ENCODE data around the gene PTPN22. TPM values are rescaled to one million over a fixed set of nuclear protein-coding genes. Genes with fewer than 3 reads are reported as not detected.

PTPN22 gene
- total RNA-seq, 5 donors from 2014 or later (not counting 1 experiment from before 2014, with no cell fraction given): 25.6 to 45.9 (median 26.6) TPM

DNA sequence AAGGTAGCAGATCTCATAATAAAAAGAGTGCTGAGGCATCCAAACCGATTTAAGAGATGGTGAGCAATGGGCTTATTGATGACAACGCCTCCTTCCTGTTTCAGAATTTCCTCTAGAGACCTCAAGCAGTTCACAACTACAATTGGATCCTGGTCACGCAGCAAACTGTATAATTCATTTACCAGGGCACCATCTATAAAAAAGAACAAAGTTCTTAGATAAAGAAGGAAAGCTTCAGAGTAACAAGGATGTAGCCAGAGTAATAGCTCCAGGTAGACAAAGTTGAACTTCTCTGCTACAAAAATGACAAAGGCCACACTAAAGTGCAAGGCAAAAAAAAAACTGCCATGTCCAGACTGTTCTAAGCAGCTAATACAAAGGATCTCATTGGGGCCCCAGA lies 29.7 kb upstream of the PTPN22 start:
- CTCF ChIA-PET: interaction anchor here in 1 of 2 donors (1.1 kb wide), 1 partner anchor 28 kb away, joined by 4 read pairs; the partner anchor contains the start of gene HIPK1
- peaks cover 0 to 53% of the 10 kb centered on the region in 2 donors for H3K36me3 ChIP-seq (ENCODE audit: control insufficient read depth in 2 of 2, extremely low read depth in 1 of 2, insufficient read depth in 1 of 2, low read length in 1 of 2)
- ATAC-seq (replicated peaks in 1 of 4) (no peak), DNase-seq (no peak)
- Mint-ChIP-seq H3K4me1 (peaks cover 61 to 78% (median 70%) of the 10 kb centered on the region in 3 donors), H3K27me3 (no peaks in the 10 kb centered on the region), H3K27ac (peak overlapping the region; percentile 1 to 67), H3K4me3 (no peak overlapping the region), H3K36me3 (peaks cover 63% of the 10 kb centered on the region), H3K9me3 (no peaks in the 10 kb centered on the region)
- H3K4me1 ChIP-seq (ENCODE audit: control insufficient read depth in 1 of 2, extremely low read depth in 1 of 2, insufficient read depth in 2 of 2, low read length in 2 of 2): peaks cover 18 to 27% of the 10 kb centered on the region in 2 experiments
- H3K9me3 ChIP-seq: no peaks in the 10 kb centered on the region
- H3K4me3 ChIP-seq (ENCODE audit: control insufficient read depth in 1 of 2, extremely low read depth in 1 of 2, low read length in 1 of 2): no peak overlapping the region
- no peaks in the 10 kb centered on the region for H3K27me3 ChIP-seq (replicated peaks in 1 of 2; ENCODE audit: control insufficient read depth in 2 of 2, extremely low read depth in 1 of 2, insufficient read depth in 2 of 2, low read length in 1 of 2)
- no peak overlapping the region for H3K27ac ChIP-seq (ENCODE audit: low read length)
- no CpG with 5 or more reads among the region's 3 CpGs for WGBS (ENCODE audit: insufficient coverage)
- POLR2A ChIA-PET: interaction anchor here in 1 of 2 donors (0.6 to 0.8 kb wide), 7 partner anchors 15 to 62 kb away, joined by 3 to 7 read pairs (median 4); partner anchors contain the start of gene HIPK1

DNA sequence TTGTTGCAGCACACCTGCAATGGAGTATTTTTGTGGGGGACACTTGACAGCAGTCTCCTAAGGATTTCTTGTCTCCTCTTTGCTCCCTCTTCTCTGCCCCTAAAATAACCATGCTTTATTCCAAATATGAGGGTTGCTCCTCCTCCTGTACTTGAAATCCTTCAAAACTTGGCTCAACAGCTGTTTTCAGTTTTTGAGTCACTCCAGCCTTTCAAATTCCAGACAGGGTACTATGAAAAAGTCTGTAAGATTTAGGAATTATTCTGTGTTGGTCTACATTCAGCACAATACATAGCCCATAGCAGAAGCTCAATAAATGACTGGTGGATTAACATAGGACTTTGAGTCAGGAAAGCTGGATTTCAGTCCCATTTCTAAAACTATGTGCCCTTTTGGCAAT lies 27.6 kb upstream of the PTPN22 start:
- Histone ChIP-seq H3K9me3 (no peaks in the 10 kb centered on the region), H3K4me3 (ENCODE audit: control insufficient read depth in 1 of 2, extremely low read depth in 1 of 2, low read length in 1 of 2) (no peak overlapping the region), H3K27ac (ENCODE audit: low read length) (no peak overlapping the region), H3K27me3 (replicated peaks in 1 of 2; ENCODE audit: control insufficient read depth in 2 of 2, extremely low read depth in 1 of 2, insufficient read depth in 2 of 2, low read length in 1 of 2) (no peaks in the 10 kb centered on the region), H3K36me3 (ENCODE audit: control insufficient read depth in 2 of 2, extremely low read depth in 1 of 2, insufficient read depth in 1 of 2, low read length in 1 of 2) (peaks cover 6 to 73% of the 10 kb centered on the region in 2 donors), H3K4me1 (ENCODE audit: control insufficient read depth in 1 of 2, extremely low read depth in 1 of 2, insufficient read depth in 2 of 2, low read length in 2 of 2) (peaks cover 11 to 13% of the 10 kb centered on the region in 2 experiments)
- Mint-ChIP-seq H3K4me1 (peaks cover 56 to 63% (median 60%) of the 10 kb centered on the region in 3 donors), H3K27me3 (no peaks in the 10 kb centered on the region), H3K4me3 (no peak overlapping the region), H3K9me3 (no peaks in the 10 kb centered on the region), H3K27ac (peak overlapping the region in 1 of 2 donors; percentile 83), H3K36me3 (peaks cover 81% of the 10 kb centered on the region)
- CTCF ChIA-PET: interaction anchor here in 1 of 2 donors (1.0 kb wide), 1 partner anchor 9 kb away, joined by 3 read pairs; no protein-coding TSS in a partner anchor
- ATAC-seq (replicated peaks in 1 of 4) (no peak), DNase-seq (no peak)
- POLR2A ChIA-PET: interaction anchor here in 1 of 2 donors (0.7 kb wide), 1 partner anchor 11 kb away, joined by 4 read pairs; no protein-coding TSS in a partner anchor

DNA sequence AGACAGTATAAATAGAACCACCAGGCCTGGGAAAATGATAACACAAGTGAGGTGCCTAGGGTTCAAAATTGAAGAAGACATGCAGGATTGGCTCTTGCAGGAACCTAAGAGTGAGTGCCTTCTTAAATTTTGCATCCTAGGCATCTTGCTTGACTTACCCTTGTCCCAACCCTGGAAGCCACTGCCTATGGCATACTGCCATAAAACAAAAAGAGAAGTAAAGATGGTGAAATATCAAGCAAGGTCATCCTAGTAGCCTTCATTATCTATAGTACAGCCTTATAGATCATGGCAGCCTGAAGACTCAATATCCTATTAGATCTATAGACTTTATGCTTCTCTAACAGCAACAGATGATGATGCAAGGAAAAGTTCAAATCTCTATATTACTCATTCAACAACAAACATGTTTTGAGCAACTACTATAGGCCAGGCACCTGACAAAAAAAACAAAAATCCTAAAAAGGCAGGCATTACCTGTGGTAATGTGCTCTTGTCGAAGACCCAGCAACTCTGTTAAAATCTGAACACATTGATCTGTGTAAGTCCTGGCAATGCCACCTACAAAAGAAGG lies 26.8 kb upstream of the PTPN22 start:
- no peak for ATAC-seq (replicated peaks in 1 of 4)
- POLR2A ChIA-PET: interaction anchor here in 1 of 2 donors (0.7 kb wide), 1 partner anchor 11 kb away, joined by 4 read pairs; no protein-coding TSS in a partner anchor
- no peak for DNase-seq
- no peak overlapping the region for H3K4me3 Mint-ChIP-seq
- H3K4me3 ChIP-seq (ENCODE audit: control insufficient read depth in 1 of 2, extremely low read depth in 1 of 2, low read length in 1 of 2): no peak overlapping the region
- H3K4me1 Mint-ChIP-seq: peaks cover 54 to 55% (median 55%) of the 10 kb centered on the region in 3 donors
- no CpG with 5 or more reads among the region's 1 CpG for WGBS (ENCODE audit: insufficient coverage)
- H3K27me3 Mint-ChIP-seq: no peaks in the 10 kb centered on the region
- H3K36me3 ChIP-seq (ENCODE audit: control insufficient read depth in 2 of 2, extremely low read depth in 1 of 2, insufficient read depth in 1 of 2, low read length in 1 of 2): peaks cover 6 to 73% of the 10 kb centered on the region in 2 donors
- CTCF ChIA-PET: no interaction called here
- H3K9me3 Mint-ChIP-seq: no peaks in the 10 kb centered on the region
- H3K4me1 ChIP-seq (ENCODE audit: control insufficient read depth in 1 of 2, extremely low read depth in 1 of 2, insufficient read depth in 2 of 2, low read length in 2 of 2): peaks cover 3 to 8% of the 10 kb centered on the region in 2 experiments
- peaks cover 80% of the 10 kb centered on the region for H3K36me3 Mint-ChIP-seq
- H3K9me3 ChIP-seq: no peaks in the 10 kb centered on the region
- H3K27me3 ChIP-seq (replicated peaks in 1 of 2; ENCODE audit: control insufficient read depth in 2 of 2, extremely low read depth in 1 of 2, insufficient read depth in 2 of 2, low read length in 1 of 2): no peaks in the 10 kb centered on the region
- peak overlapping the region; percentile 63 to 83 for H3K27ac Mint-ChIP-seq
- no peak overlapping the region for H3K27ac ChIP-seq (ENCODE audit: low read length)

DNA sequence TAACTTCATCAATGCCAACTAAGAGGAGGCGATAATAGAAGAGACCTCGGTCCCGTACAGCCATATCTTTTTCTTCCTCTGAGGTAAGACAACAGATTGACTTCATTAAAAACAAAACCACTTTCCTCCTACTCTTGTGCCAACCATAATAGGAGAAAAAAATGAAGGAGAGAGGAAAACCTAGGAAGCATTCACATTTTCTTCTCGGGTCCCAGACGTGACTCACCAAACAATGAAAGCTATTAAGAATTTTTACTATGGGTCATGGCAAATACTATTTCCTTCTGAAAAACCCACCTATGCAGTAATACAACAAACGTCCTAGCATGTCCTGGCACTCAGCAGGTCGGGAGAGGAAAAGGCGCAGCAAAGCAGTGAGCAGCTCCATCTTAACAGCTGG lies 24.4 kb upstream of the PTPN22 start:
- 85% methylated on average over 2 of the region's 8 CpGs for WGBS (ENCODE audit: insufficient coverage)
- H3K36me3 Mint-ChIP-seq: peaks cover 61% of the 10 kb centered on the region
- H3K27ac Mint-ChIP-seq: no peak overlapping the region

GRCh38 chr1:113895098-113895497 lies 23.6 kb upstream of the PTPN22 start:
- H3K27ac ChIP-seq (ENCODE audit: low read length): no peak overlapping the region
- H3K9me3 ChIP-seq: no peaks in the 10 kb centered on the region
- DNase-seq: no peak
- no peak overlapping the region for H3K4me3 ChIP-seq (ENCODE audit: control insufficient read depth in 1 of 2, extremely low read depth in 1 of 2, low read length in 1 of 2)
- H3K27me3 Mint-ChIP-seq: no peaks in the 10 kb centered on the region
- no peaks in the 10 kb centered on the region for H3K27me3 ChIP-seq (replicated peaks in 1 of 2; ENCODE audit: control insufficient read depth in 2 of 2, extremely low read depth in 1 of 2, insufficient read depth in 2 of 2, low read length in 1 of 2)
- ChIA-PET CTCF (no interaction called here), POLR2A (interaction anchor here (1.2 to 1.7 kb wide), 2 partner anchors 9 kb away, joined by 3 to 8 read pairs; partner anchors contain the start of gene AP4B1 (in 1 of the 2))
- 100% methylated on average over 5 of the region's 6 CpGs for WGBS (ENCODE audit: insufficient coverage)
- no peaks in the 10 kb centered on the region for H3K4me1 ChIP-seq (ENCODE audit: control insufficient read depth in 1 of 2, extremely low read depth in 1 of 2, insufficient read depth in 2 of 2, low read length in 2 of 2)
- no peaks in the 10 kb centered on the region for H3K9me3 Mint-ChIP-seq
- peaks cover 52% of the 10 kb centered on the region for H3K36me3 Mint-ChIP-seq
- no peak for ATAC-seq (replicated peaks in 1 of 4)
- H3K36me3 ChIP-seq (ENCODE audit: control insufficient read depth in 2 of 2, extremely low read depth in 1 of 2, insufficient read depth in 1 of 2, low read length in 1 of 2): peaks cover 9 to 54% of the 10 kb centered on the region in 2 donors
- H3K4me3 Mint-ChIP-seq: no peak overlapping the region
- peaks cover 24 to 28% (median 27%) of the 10 kb centered on the region in 3 donors for H3K4me1 Mint-ChIP-seq
- peak overlapping the region in 1 of 2 donors; percentile 45 for H3K27ac Mint-ChIP-seq

More for the DNA sequence above, 24.4 kb upstream of the PTPN22 start:
- CTCF ChIA-PET: interaction anchor here in 1 of 2 donors (0.5 to 0.6 kb wide), 2 partner anchors 10 to 13 kb away, joined by 3 to 4 read pairs; no protein-coding TSS in a partner anchor
- H3K4me1 ChIP-seq (ENCODE audit: control insufficient read depth in 1 of 2, extremely low read depth in 1 of 2, insufficient read depth in 2 of 2, low read length in 2 of 2): no peaks in the 10 kb centered on the region
- ATAC-seq (replicated peaks in 1 of 4) (no peak), DNase-seq (no peak)
- H3K27me3 ChIP-seq (replicated peaks in 1 of 2; ENCODE audit: control insufficient read depth in 2 of 2, extremely low read depth in 1 of 2, insufficient read depth in 2 of 2, low read length in 1 of 2): no peaks in the 10 kb centered on the region
- H3K9me3 Mint-ChIP-seq: no peaks in the 10 kb centered on the region
- POLR2A ChIA-PET: interaction anchor here in 1 of 2 donors (1.7 kb wide), 1 partner anchor 8 kb away, joined by 8 read pairs; the partner anchor contains the start of gene AP4B1
- H3K4me3 ChIP-seq (ENCODE audit: control insufficient read depth in 1 of 2, extremely low read depth in 1 of 2, low read length in 1 of 2): no peak overlapping the region
- no peak overlapping the region for H3K27ac ChIP-seq (ENCODE audit: low read length)
- H3K4me3 Mint-ChIP-seq: no peak overlapping the region
- no peaks in the 10 kb centered on the region for H3K27me3 Mint-ChIP-seq
- peaks cover 9 to 61% of the 10 kb centered on the region in 2 donors for H3K36me3 ChIP-seq (ENCODE audit: control insufficient read depth in 2 of 2, extremely low read depth in 1 of 2, insufficient read depth in 1 of 2, low read length in 1 of 2)
- H3K4me1 Mint-ChIP-seq: peaks cover 31 to 32% (median 31%) of the 10 kb centered on the region in 3 donors
- no peaks in the 10 kb centered on the region for H3K9me3 ChIP-seq

DNA sequence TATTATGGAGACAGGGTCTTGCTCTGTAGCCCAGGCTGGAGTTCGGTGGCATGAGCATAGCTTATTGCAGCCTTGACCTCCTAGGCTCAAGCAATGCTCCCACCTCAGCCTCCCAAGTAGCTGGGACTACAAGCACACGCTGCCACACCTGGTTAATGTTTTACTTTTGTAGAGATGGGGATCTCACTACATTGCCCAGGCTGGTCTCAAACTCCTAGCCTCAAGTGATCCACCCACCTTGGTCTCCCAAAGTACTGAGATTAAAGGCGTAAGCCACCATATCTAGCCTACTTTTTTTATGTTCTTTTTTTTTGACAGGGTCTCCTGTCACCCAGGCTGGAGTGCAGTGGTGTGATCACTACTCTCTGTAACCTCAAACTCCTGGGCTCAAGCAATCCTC lies 21.8 kb upstream of the PTPN22 start:
- Histone ChIP-seq H3K9me3 (no peaks in the 10 kb centered on the region), H3K4me1 (ENCODE audit: control insufficient read depth in 1 of 2, extremely low read depth in 1 of 2, insufficient read depth in 2 of 2, low read length in 2 of 2) (no peaks in the 10 kb centered on the region), H3K27me3 (replicated peaks in 1 of 2; ENCODE audit: control insufficient read depth in 2 of 2, extremely low read depth in 1 of 2, insufficient read depth in 2 of 2, low read length in 1 of 2) (no peaks in the 10 kb centered on the region), H3K36me3 (ENCODE audit: control insufficient read depth in 2 of 2, extremely low read depth in 1 of 2, insufficient read depth in 1 of 2, low read length in 1 of 2) (peaks cover 12 to 39% of the 10 kb centered on the region in 2 donors), H3K4me3 (ENCODE audit: control insufficient read depth in 1 of 2, extremely low read depth in 1 of 2, low read length in 1 of 2) (no peak overlapping the region), H3K27ac (ENCODE audit: low read length) (no peak overlapping the region)
- peaks cover 35% of the 10 kb centered on the region for H3K36me3 Mint-ChIP-seq
- ChIA-PET POLR2A (interaction anchor here in 1 of 2 donors (0.6 kb wide), 1 partner anchor 55 kb away, joined by 9 read pairs; no protein-coding TSS in a partner anchor), CTCF (interaction anchor here in 1 of 2 donors (0.6 to 0.7 kb wide), 3 partner anchors 51 to 90 kb away, joined by 3 to 7 read pairs (median 4); no protein-coding TSS in a partner anchor)
- no CpG with 5 or more reads among the region's 3 CpGs for WGBS (ENCODE audit: insufficient coverage)
- ATAC-seq (replicated peaks in 1 of 4) (no peak), DNase-seq (no peak)
- no peak overlapping the region for H3K4me3 Mint-ChIP-seq
- peak overlapping the region in 1 of 2 donors; percentile 18 for H3K27ac Mint-ChIP-seq
- no peaks in the 10 kb centered on the region for H3K9me3 Mint-ChIP-seq
- peaks cover 6 to 16% (median 14%) of the 10 kb centered on the region in 3 donors for H3K4me1 Mint-ChIP-seq
- no peaks in the 10 kb centered on the region for H3K27me3 Mint-ChIP-seq

All from T-cell (primary cell).